Measurements from ENCODE around the gene NCAM2. TPM values are rescaled to one million over a fixed set of nuclear protein-coding genes. Genes with fewer than 3 reads are reported as not detected.

The NCAM2 gene
- total and polyA plus RNA-seq, 2 of the 4 experiments (the other 2 are of a cell fraction) = 2.7 to 5.0 TPM

DNA sequence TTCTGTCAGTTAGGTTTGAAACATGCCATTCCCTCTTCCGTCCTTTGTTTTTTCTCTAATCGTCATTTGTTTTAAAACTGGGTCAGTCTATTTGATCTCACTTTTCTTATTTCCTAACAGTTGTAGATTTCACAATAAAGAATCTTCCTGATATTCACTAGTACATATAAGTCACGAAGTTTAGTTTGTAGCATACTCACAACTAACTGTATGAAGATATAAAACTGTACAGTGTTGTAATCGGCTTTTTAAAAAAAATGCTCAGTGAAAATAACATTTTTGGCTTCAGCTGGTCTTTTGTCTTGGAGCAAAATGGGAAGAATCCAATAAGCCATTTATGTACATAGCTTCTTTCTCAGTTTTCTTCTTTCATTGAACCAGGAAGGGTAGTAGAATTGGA is 78.3 kb downstream of the NCAM2 start:
- intact Hi-C loops (cut with micrococcal nuclease) = no loop called here

More for the DNA sequence above, 78.3 kb downstream of the NCAM2 start:
- dilution Hi-C loops (cut with HindIII; ENCODE audit: low sequenced_read_pairs, unreplicated experiment) (no loop called here), in situ Hi-C loops (cut with MboI; ENCODE audit: low sequenced_read_pairs) (no loop called here)
- no peak for ATAC-seq (ENCODE audit: low read depth)
- Histone ChIP-seq H4K20me1 (ENCODE audit: insufficient read depth, low read length) (no peaks in the 10 kb centered on the region), H3K4me2 (ENCODE audit: low read depth, low read length) (no peak overlapping the region), H3K56ac (ENCODE audit: extremely low read depth, insufficient read depth, low read length) (no peak overlapping the region), H3K27me3 (ENCODE audit: control insufficient read depth, insufficient read depth, low read length) (no peaks in the 10 kb centered on the region), H2BK120ac (ENCODE audit: low read depth, low read length) (no peak overlapping the region), H3K14ac (replicated peaks; ENCODE audit: low read depth, low read length) (no peak overlapping the region), H2AK9ac (replicated peaks; ENCODE audit: low read depth, low read length, poor library complexity) (no peak overlapping the region), H2AFZ (replicated peaks; ENCODE audit: low read length, poor library complexity) (no peak overlapping the region), H3K9me3 (ENCODE audit: control insufficient read depth, insufficient read depth, low read length) (no peaks in the 10 kb centered on the region), H3K4me1 (ENCODE audit: control insufficient read depth, insufficient read depth, low read length) (no peaks in the 10 kb centered on the region), H2BK20ac (ENCODE audit: low read depth, low read length) (no peak overlapping the region), H2BK5ac (ENCODE audit: low read depth, low read length, poor library complexity, severe bottlenecking) (no peak overlapping the region), H2AK5ac (ENCODE audit: low read depth, low read length) (no peak overlapping the region), H3K18ac (ENCODE audit: low read depth, low read length) (peak overlapping the region; percentile 44; the same call in 1 of the 2 replicates), H3K79me1 (ENCODE audit: low read depth in 1 of 2, low read length in 2 of 2) (no peaks in the 10 kb centered on the region), H4K5ac (ENCODE audit: low read depth, low read length) (no peak overlapping the region), H4K8ac (ENCODE audit: low read depth in 2 of 2, low read length in 2 of 2) (no peak overlapping the region), H3K4ac (ENCODE audit: low read depth, low read length) (no peak overlapping the region), H3K9me1 (ENCODE audit: insufficient read depth, low read length) (no peaks in the 10 kb centered on the region), H3K23ac (ENCODE audit: low read depth, low read length) (no peak overlapping the region), H4K91ac (ENCODE audit: insufficient read depth, low read depth, low read length) (no peak overlapping the region), H3K27ac (ENCODE audit: insufficient read depth, low read length) (no peak overlapping the region), H2BK15ac (ENCODE audit: low read depth, low read length) (no peak overlapping the region), H3K4me3 (ENCODE audit: insufficient read depth, low read depth, low read length) (no peak overlapping the region), H3K9ac (ENCODE audit: low read depth, low read length) (no peak overlapping the region), H3K36me3 (ENCODE audit: control insufficient read depth, insufficient read depth, low read length) (no peaks in the 10 kb centered on the region)
- POLR2A ChIA-PET (ENCODE audit: unreplicated experiment) = no interaction called here
- DNase-seq = no peak
- BruUV-seq (replicated peaks) = no TSS peak
- TF ChIP-seq RCOR1 (IDR thresholded peaks at IDR 0.05; ENCODE audit: insufficient replicate concordance, low read length) (no peak), RAD21 (IDR thresholded peaks at IDR 0.05; ENCODE audit: low read length) (no peak), MAZ (IDR thresholded peaks at IDR 0.05; ENCODE audit: borderline replicate concordance, low read depth, low read length) (no peak), CHD1 (IDR thresholded peaks at IDR 0.05; ENCODE audit: low read depth, low read length) (no peak), POLR2A (IDR thresholded peaks at IDR 0.05; ENCODE audit: low read depth, low read length) (no peak), FOS (IDR thresholded peaks at IDR 0.05; ENCODE audit: low read depth, low read length) (no peak), BHLHE40 (IDR thresholded peaks at IDR 0.05; ENCODE audit: low read depth, low read length) (no peak), NFE2L2 (IDR thresholded peaks at IDR 0.05; ENCODE audit: low read depth, low read length) (no peak), MAFK (IDR thresholded peaks at IDR 0.05; ENCODE audit: low read depth, low read length) (no peak), RFX5 (IDR thresholded peaks at IDR 0.05; ENCODE audit: low read depth, low read length) (no peak), SMC3 (IDR thresholded peaks at IDR 0.05; ENCODE audit: low read depth, low read length) (no peak), CEBPB (IDR thresholded peaks at IDR 0.05; ENCODE audit: low read depth, low read length) (no peak), MXI1 (IDR thresholded peaks at IDR 0.05; ENCODE audit: borderline replicate concordance, low read depth, low read length) (no peak)
- TF ChIP-seq, protein P1, sequence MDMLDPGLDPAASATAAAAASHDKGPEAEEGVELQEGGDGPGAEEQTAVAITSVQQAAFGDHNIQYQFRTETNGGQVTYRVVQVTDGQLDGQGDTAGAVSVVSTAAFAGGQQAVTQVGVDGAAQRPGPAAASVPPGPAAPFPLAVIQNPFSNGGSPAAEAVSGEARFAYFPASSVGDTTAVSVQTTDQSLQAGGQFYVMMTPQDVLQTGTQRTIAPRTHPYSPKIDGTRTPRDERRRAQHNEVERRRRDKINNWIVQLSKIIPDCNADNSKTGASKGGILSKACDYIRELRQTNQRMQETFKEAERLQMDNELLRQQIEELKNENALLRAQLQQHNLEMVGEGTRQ (IDR thresholded peaks at IDR 0.05; ENCODE audit: low read depth, low read length) = no peak
- TF ChIP-seq, protein P2, sequence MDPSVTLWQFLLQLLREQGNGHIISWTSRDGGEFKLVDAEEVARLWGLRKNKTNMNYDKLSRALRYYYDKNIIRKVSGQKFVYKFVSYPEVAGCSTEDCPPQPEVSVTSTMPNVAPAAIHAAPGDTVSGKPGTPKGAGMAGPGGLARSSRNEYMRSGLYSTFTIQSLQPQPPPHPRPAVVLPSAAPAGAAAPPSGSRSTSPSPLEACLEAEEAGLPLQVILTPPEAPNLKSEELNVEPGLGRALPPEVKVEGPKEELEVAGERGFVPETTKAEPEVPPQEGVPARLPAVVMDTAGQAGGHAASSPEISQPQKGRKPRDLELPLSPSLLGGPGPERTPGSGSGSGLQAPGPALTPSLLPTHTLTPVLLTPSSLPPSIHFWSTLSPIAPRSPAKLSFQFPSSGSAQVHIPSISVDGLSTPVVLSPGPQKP (IDR thresholded peaks at IDR 0.05; ENCODE audit: borderline replicate concordance, low read depth, low read length) = no peak
- TF ChIP-seq, protein P3, sequence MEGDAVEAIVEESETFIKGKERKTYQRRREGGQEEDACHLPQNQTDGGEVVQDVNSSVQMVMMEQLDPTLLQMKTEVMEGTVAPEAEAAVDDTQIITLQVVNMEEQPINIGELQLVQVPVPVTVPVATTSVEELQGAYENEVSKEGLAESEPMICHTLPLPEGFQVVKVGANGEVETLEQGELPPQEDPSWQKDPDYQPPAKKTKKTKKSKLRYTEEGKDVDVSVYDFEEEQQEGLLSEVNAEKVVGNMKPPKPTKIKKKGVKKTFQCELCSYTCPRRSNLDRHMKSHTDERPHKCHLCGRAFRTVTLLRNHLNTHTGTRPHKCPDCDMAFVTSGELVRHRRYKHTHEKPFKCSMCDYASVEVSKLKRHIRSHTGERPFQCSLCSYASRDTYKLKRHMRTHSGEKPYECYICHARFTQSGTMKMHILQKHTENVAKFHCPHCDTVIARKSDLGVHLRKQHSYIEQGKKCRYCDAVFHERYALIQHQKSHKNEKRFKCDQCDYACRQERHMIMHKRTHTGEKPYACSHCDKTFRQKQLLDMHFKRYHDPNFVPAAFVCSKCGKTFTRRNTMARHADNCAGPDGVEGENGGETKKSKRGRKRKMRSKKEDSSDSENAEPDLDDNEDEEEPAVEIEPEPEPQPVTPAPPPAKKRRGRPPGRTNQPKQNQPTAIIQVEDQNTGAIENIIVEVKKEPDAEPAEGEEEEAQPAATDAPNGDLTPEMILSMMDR (conservative IDR thresholded peaks at IDR 0.05; ENCODE audit: low read depth, low read length) = no peak
- CTCF ChIA-PET = interaction anchor here (1.0 kb wide), 1 partner anchor 12 kb away, joined by 3 read pairs; no protein-coding TSS in a partner anchor
- WGBS, 2 experiments (ENCODE audit: extremely low coverage in 2 of 2, insufficient read length in 1 of 2) = no CpG with 5 or more reads among the region's 4 CpGs
